Stimulated activated CD8-positive, alpha-beta memory T cell treated with anti-CD3 and anti-CD28 coated beads, Interleukin-7, amount 100 ng/mL, for 4 hours (primary cell): ENCODE measurements around the gene VTCN1.
A peak's percentile ranks its signal among the peaks of the same experiment; 100 is the strongest.
"Not testable (repeated sequence)": the region's sequence is repeated elsewhere in the genome, so short reads cannot be mapped to it uniquely, and the experiment has no call there.

ENCODE experiments used
- DNase-seq, 2 donors: peaks; one replicate each; pipeline ENCODE4 v3.0.0-alpha.2; 2020; ENCODE audit warnings: low read depth in 2 of 2

The VTCN1 gene

DNA sequence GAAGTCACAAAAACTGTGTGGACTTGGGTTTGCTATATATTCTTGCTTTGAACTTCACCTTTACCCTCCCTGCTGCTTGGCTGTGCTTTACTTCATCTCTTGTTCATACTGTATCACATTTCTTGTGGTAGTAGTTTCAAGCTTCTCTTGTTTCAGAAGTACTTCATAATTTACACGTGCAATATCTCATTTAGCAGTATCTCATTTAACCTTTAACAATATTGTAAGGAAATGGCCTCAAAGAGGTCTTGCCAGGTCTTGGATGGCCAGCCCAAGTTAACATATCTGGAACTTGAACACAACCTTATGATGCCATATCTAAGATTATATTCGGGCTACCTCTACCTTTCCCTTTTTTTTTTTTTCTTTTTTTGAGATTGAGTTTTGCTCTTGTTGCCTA lies 87.5 kb downstream of the VTCN1 start:
- DNase-seq = no peak

DNA sequence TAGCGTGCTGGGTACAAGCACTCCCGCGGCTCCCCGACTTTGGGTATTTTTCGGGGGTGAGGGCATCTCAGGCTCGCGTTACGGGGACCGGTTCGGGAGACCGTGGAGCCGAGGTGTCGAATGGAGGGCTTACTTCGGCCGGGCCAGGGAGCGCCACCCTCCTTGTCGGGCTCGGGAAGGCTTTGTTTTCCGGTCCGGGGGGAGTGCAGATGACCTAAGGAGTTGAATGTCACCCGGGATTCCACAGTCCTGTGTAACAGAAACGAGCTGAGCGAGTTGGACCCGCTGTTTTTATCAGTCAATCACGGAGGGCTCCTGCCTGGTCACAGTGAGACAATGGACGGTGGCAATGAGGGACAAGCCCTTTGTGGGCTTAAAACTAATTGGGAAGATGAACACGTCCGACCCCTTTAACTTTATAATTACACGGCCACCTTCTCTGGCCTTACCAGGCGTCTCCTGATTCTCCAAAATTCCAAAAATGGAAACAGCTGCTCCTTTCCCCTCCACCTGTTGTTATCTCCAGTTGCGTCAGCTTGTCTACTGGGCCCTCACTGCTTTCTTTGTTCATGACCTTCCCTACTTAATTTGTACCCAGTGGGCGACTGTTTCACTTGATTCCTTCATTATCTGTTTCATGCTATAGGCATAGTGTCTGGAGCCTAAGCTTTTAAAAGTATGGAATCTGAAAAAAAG lies 88.2 kb downstream of the VTCN1 start:
- DNase-seq = no peak

DNA sequence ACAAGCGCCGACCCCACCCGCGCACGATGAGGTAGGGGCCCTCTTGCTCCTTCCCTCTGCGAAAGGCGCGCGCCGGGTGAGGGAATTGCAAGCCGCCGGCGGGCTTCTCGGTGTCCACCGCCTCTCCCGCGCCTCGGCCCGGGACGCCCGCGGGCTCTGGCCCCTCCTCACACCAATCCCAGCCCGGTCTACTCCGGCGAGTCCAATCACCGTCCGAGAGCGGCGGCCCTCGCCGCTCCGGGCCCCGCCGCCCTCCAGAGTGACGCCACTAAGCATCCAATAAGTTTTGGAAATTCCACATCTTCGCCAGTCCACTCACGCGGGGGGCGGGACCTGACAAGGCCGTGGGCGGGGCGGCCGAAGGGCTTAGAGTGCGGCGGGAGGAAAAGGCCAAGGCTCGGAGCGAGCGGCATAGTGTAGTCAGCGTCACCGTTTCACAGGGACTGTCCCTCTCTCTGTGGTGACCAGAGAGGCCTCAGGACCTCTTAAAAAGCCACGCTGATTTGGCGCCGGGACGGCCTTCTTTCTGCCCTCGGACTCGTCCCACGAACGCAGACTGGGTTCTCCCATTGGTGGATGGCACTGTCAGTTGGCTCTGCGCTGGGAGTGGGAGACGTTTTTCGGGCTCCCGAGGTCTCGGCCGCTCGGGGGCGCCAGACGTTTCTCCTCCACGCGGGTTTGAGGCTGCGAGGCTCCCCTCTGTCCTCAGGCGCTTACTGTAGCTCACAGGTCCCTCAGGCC lies 89.0 kb downstream of the VTCN1 start, which contains the start of gene TRIM45:
TRIM45 (minus strand) TSS at position 161 of the 741 bp plus-strand sequence. CDS start 548 bp downstream, outside the sequence.
- peak; percentile 73 to 77 for DNase-seq

DNA sequence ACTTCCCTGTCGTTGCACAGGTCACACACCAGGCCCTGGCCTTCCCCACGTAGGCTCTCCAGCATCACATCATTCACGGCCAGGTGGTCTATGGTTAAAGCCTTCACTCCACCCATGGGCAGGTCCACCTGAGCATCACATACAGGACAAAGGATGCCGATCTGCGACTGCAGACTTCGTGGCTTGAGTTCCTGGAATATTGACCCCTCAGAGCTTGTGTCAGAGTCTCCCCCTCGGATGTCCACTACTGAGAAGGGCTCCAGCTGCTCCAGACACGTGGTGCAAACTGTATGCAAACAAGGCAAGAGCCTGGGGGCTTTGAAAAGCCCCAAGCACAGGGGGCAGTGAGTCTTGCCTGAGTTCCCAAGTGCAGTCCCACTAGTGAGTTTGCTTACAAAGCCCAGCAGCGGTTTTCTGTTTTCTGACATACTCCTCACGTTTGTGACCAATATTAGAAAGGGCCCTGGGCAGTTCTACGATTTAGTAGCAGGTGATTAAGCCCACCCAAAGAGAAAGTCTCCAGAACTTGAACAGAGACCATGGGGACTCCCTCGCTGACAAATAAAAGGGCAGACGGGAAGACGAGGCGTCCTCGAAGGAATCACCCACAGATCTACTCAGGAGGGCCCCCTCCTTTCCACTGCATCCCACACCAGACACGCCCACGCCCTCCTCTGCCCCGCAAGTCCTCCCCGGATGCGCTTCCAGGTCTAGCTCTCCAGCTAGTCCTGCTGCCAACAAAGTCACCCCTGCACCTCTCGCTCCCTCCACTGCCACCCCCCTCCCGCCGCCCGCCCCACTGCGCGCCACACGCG lies 89.7 kb downstream of the VTCN1 start:
- DNase-seq = peak in 1 of 2 donors; percentile 10

DNA sequence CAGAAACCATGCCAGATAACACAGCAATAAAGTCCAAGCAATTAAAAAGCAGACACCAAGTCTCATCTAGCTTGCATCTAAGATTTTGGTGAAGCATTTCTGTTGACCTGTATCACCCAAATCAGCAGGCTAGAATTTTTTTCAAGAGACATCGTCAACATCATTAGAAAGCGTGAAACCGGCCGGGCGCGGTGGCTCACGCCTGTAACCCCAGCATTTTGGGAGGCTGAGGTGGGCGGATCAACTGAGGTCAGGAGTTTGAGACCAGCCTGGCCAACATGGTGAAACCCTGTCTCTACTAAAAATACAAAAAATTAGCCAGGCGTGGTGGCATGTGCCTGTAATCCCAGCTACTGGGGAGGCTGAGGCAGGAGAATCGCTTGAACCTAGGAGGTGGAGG lies 91.6 kb downstream of the VTCN1 start:
- not testable (repeated sequence) for DNase-seq

DNA sequence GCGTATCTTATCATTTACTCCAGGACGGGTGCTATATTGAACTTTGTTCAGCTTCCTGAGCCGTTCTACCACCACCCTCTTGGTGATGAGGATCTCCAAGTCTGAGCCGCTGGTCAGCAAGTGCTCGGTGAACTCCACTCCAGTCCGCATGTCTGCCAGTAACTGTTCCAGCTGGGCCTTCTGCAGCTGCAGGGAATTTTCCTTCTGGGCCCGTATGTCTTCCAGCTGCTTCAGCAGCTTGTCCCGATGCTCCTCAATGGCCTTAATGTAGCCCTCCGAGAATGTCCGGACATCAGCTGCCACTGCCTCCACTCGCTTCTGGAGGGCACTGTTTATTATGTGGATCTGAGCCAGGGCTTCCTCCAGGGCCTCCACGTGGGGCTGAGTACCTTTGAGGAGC lies 92.6 kb downstream of the VTCN1 start:
- no peak for DNase-seq

DNA sequence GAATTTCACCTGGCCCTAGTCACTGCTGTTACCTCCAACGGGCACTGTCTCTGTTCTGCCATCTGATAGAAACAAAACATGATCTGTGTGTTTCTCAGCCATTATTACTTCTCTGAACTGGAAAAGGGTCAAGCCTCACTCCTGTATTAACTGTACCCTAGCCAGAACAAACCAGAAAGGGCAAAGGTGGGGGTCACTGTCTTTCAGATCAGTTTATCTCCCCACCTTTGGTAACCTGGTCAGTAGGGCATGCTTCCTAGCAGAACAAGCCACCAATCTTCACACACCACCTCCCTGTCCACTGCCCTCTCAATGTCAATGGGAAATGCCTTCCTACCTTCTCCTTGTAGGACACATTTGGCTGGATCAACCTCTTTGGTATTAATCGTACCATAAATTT lies 93.0 kb downstream of the VTCN1 start:
- no peak for DNase-seq

DNA sequence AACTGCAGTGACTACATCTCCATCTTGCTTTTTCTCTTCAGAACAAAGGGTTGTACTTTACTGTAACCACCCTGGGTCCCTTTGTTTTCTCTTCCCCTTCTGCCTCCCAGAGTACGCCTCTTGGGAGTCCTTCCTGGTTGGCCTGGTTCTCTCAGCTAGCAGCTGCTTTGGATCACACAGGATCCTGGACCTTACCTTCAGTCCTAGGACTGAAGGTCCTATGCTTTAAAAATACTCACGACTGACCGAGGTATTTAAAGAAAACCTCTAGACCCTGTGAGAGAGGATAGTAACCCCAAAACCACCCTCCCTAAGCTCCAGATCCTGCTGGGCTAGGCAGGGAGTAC lies 94.0 kb downstream of the VTCN1 start:
- no peak for DNase-seq

DNA sequence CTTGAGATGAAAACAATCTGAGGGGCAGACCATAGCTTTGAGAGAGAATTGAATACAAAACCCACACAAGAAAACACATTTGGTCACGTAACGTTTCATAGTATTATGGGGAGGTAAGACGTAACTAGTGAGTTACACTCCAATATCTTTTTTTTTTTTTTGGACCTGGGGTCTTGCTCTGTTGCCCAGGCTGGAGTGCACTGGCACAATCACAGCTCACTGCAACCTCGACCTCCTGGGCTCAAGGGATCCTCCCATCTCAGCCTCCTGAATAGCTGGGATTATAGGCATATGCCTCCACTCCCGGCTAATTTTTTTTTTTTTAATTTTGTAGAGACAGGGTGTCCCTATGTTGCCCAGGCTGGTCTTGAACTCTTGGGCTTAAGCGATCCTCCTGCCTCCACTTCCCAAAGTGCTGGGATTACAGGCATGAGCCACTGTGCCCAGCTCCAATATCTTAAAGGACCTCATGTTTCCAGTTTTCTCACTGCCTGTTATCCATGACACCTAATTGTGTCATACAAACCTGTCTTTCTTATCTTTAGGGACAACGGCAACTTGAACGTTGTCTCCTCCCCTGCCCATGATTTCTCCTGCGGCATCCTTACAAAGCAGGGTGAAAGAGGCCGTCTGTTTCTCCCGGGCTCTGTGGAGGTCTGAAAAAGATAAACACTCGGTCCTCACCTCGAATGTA lies 94.5 kb downstream of the VTCN1 start:
- DNase-seq = no peak

DNA sequence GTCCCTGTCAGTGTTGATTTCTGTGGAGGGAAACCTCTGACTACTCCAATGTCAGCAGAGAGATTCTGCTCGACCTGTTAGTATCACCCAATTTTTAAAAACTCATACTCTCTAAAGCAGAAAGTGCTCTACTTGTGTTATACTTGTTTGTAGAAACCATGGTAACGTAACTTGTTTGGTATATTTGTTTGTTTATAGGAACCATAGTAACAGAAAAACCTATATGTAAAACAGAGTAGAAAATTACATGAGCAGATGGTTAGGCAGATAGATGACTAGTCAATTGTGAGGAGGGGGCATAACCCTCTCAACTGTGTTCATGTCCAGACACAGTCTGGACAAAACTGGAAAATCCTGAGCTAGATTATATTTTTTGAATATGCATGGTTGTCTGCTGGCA lies 95.8 kb downstream of the VTCN1 start:
- DNase-seq = no peak

DNA sequence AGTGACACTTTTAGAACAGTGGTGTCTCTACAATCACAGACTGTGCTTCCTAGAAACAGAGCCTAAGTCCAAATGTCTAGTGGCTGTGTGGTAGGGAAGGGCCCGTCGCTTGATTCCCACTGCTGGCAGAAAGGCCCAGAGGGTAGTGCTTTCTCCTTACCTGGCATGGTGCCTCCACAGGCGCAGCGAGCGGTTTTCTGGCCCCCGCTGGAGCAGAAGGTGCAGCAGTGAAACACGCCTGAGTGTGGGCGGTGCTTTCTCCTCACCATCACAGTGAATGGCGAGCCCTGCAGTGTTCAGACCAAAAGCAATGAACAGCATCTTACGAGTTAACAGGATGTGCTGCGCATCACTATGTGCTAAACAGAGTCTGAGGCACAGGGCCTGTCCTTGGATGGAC lies 97.5 kb downstream of the VTCN1 start:
- no peak for DNase-seq

DNA sequence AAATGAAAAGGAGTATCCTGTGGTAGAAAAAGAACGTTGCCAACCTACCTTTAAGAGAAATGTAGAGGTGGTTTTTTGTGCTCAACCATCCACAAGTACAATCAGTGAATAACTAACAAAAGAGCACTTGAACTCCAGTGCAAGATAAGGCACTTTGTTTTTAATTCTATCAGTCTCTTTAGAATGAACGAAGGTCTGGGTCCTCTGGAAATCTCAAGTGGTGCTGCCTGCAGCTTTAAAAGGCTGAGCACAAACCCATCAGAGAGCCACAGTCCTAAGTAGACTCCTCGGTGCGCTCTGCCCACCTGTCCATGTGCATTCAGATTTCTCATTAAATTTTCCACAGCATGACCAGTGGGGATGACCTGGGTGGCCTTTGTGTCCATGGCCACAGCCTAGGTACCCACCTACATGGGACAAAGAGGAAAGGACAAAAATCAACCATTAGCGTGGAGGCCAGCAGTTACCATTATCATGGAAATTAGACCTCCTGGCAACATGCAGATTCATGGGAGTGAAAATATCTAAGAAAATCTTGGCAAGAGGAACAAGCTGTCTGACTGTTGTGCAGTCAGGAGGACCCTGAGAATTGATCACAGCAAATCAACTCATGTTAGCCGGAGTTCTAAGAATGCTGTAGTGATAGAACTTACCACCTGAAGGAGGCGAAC lies 98.5 kb downstream of the VTCN1 start:
- no peak for DNase-seq

DNA sequence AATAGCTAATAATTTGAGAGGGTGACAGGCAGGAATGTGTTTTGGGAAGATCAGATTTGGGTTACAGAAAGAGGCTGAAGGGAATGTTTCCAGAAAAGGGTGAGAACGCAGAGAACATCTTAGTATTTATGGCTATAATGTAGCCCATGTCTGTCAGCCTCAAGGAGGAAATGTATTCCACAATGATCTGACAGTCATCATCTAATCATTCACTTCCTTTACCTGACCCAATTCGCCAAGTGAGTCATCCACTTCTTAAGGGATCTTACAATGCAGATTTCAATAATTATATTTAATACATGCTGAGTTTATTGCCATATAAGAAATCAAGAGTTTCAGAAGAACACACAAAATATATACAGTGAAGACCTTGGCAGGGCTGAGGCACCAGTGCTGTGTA lies 100.0 kb downstream of the VTCN1 start:
- no peak for DNase-seq

DNA sequence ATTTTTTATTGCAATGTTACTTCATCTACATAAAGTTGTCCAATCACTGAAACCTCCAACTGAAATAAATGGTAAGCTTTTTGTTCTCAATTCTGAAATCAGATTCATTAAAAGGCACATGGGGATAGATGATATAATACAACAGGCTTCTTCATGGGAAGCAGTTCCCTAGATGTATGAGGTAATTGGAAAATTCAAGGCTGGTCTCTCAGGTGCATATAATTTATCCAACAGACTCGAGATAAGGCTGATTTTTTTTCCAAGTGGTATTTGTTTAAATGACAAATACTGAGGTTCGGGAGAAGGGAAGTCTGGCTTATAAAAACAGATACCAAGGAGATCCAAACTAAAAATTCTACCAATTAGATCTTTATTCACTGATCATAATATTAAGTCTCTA lies 103.4 kb downstream of the VTCN1 start:
- DNase-seq = no peak

DNA sequence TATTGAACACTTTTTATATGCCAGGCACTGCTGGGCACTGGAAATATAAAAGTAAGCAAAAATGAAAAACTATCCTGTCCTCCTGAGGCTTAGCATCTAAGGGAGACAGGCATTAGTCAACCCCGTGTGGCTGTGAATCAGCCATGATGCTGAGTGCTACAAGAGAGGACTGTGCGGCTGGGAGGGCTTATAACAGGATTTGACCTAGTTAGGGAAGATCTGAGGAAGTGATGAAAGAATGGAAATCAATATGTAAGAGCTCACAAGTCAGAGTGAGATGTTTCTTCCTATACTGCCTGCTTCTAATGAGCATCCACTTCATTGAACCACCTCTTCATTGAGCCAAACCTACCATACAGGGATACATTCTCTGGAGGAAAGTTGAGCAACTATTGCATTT lies 104.2 kb downstream of the VTCN1 start:
- no peak for DNase-seq

DNA sequence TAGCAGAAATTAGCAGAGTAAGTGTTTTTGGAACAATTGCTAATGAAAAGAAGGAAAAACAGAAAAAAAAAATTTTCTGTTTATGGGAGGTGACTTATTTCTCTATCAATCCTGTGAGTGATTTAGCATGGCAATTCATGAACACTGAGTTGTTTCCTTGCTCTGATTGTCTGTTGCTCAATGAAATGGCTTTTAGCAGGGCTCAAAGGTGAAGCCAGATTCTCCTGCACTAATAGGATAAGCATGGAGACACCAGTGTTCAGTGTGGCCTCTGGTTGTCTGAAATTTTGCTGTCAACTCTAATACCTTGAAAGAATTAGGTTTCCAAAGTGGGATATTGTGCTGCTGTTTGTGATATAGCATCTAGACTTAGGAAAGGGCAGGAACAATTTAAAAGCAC lies 105.0 kb downstream of the VTCN1 start:
- no peak for DNase-seq

DNA sequence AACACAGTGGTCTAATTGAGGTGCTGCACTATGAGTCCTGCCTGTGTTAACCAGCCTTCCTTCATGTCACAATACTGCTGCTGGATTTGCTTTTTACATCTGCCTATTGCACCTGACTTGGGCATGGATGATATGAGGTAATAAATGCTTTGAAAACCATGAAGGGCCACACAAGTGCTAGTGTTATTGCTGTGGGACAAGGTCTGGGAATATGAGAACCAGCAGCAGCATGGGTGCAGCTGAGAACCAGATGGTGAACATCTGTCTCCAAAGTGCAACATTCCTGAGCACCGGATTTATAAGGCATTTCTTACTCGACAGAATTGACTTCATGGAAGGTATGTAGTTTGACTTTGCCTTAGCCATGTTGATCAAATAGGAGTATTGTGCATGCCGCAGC lies 105.7 kb downstream of the VTCN1 start:
- DNase-seq = no peak

DNA sequence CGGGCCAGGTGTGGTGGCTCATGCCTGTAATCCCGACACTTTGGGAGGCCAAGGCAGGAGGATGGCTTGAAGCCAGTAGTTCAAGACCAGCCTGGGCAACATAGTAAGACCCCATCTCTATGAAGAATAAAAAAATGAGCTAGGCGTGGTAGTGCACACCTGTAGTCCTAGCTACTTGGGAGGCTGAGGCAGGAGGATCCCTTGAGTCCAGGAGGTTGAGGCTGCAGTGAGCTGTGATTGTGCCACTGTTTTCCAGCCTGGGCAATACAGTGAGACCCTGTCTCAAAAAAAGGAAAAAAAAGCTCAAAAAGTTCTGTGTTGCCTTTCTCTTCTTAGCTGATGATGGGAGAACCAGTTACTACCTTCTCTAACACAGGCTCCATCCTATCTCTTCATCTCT lies 108.9 kb downstream of the VTCN1 start:
- DNase-seq = not testable (repeated sequence)

DNA sequence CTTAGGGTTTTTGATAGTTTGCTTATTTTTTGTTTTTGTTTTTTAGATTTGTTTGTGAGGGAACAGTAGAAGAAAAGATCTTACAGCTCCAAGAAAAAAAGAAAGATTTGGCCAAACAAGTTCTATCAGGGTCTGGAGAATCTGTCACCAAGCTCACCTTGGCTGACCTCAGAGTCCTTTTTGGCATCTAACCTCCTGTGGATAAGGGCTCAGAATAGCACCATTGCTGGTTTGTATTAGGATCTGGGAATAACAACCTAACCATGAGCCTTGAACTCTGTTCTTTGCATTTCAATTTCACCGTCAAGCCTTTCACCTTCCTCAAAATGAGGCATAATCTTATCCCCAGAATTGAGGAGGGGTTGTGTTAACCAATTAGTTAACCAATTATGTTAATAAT lies 109.4 kb downstream of the VTCN1 start:
- no peak for DNase-seq

DNA sequence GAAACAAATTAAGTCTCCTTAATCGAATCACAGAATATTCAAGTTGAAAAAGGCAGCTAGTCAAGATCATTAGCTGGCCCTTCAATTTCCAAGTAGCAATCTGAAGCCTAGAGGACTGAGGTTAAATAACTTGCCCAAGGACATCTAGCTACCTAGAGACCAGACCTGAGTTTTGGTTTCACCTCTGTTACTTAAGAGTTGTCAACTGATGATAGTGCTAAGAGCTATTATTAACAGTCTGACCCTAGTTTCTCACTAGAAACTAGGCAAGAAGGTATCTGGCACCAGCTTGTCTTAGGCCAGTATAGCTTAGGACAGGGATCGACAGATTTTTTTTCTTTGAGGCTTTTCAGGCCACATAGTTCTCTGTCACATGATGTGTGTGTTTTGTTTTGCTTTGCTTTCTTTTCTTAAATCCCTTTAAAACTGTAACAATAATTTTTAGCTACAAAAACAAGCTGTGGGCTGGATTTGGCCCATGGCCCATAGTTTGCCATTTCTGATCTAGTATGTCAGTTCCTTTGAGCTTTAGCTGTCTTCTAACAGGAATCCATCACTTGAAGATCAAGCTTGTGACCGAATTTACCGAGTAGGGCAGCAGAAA lies 112.3 kb downstream of the VTCN1 start:
- DNase-seq = no peak

DNA sequence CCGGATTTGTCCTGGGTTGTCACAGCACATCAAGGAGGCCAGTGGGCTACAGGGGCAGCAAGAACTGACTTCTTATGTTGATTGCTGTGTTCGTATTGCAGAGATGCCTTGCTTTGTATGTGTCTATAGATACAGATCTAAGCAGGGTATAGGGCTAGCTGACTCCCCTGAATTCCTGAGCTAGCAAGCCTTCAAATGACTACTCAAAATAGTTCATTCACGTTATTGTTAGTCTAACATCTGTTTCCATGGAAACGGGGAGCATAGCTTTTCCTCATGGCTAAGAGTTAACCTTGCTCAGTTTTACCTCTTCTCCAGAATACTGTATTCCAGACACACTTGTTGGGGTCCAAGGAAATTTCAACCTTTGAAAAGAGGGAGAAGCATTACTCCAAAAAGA lies 113.3 kb downstream of the VTCN1 start:
- no peak for DNase-seq
